HG03060 (cell line): Measurements from ENCODE around the gene CCL7.

Experiments used
- ATAC-seq: cut with Tn5 transposase; IDR thresholded peaks from one replicate; pipeline ENCODE4 v1.9.1; 2021; ENCODE audit warnings: low read depth, moderate number of reproducible peaks; ENCODE audit not compliant: unreplicated experiment

Gene CCL7

GRCh38 chr17:34283571-34283970, 13.6 kb downstream of the CCL7 start:
- no peak for ATAC-seq

- ATAC-seq: no peak
These were observed 15.3 kb downstream of the CCL7 start, which contains the start of gene CCL11 for GRCh38 chr17:34285286-34285792. Gene CCL11, plus strand, starts transcription at chr17:34285742. Its CDS starts 67 bp downstream, at chr17:34285809.

DNA sequence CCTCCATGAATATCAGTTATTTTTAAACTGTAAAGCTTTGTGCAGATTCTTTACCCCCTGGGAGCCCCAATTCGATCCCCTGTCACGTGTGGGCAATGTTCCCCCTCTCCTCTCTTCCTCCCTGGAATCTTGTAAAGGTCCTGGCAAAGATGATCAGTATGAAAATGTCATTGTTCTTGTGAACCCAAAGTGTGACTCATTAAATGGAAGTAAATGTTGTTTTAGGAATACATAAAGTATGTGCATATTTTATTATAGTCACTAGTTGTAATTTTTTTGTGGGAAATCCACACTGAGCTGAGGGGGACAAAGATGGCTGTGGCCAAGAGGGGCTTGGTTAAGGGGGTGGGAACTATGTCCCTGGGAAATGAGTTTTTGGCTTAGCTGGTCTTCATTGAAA, 17.9 kb downstream of the CCL7 start:
- no peak for ATAC-seq

- ATAC-seq: no peak
These were observed 20.6 kb downstream of the CCL7 start for GRCh38 chr17:34290586-34290985.

DNA sequence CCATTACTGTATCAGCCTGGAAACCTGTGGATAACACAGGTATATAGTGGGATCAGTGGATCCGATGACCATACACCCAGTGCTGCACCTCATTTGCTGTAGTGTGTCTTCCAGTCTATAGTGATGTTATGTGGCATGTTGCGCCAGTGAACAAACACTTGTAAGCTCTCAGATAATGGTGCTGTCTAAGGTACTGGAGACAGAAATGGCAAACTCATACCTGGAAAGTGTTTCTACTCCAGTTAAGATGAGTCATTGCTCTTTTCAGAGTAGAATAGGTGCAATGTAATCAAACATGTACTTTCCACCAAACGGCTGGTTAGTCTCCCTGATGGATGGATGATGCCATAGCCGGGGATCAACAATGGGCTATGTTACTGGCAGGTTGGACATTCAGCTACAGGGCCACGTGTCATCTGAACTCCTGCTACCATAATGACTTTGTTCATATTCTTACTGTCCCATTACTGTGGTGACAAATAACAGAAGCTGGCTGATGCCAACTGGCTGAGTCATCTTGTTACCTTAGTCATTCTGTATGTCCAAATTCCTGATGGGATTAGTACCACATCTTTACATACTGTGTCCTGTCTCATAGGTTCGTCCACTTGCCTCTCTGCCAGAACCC, 21.8 kb downstream of the CCL7 start:
- no peak for ATAC-seq

- ATAC-seq: no peak
These were observed 29.0 kb downstream of the CCL7 start for GRCh38 chr17:34299027-34299426.

DNA sequence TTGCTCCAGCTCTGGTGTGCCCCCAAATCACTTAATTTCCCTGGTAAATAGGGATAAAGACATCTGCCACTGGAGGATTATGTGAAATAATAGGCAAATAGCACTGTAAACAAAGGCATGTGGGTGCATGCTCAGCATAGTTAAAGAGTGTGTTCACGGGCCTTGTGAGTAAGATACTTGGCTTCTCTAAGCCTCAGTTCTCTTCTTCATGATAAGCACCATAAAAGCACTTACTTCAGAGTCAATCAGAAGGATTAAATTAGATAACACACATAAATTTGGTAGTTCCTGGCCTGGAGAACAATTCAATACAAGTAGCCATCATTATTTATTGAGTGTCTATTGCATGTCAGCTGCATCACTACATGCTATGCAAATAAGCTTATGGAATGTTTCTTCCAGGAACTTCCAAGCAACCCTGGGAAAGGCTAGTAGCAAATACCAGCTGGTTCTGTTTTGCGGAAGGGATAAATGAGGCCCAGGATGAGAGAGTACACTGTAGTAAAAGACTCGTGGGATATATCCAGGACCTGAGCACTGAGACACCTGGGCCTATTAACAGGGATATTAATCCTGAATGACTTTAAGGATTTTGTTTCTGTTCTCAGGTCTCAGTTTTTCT, 30.0 kb downstream of the CCL7 start:
- no peak for ATAC-seq

DNA sequence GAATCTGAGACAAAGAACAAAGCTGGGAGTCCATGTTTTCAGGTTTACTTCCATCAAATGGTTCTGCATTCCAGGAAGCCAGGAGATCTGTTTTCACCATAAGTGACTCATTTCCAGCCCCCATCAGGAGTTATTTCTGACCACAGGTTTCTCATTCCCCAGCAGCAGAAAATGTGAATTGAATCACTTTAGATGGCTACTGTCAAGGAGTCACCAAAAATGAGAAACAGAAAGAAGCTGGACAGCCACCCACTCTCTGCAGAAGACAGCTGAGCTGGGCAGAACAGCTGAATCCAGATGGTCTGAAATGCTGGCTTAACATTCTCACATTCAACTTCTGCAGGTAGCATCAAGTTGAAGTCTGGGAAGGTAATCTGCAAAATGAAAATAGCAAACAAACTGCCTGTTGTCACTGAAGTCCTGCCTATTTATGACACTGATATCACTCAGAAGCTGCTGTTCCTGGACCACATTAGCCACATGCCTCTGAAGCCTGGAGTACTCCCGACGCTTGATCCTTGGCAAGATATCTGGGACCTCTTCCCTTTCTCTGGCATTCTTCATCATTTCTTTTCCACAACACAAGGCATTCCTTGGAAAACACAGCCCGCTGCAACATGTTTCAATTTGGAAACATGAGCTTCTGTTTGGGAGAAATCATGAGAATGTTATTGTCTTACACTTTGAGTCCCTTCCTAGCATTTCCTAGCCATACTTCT, 30.8 kb downstream of the CCL7 start:
- ATAC-seq: no peak

GRCh38 chr17:34301986-34302385, 32.0 kb downstream of the CCL7 start:
- no peak for ATAC-seq

- ATAC-seq: no peak
These were observed 32.6 kb downstream of the CCL7 start for GRCh38 chr17:34302636-34303035.

DNA sequence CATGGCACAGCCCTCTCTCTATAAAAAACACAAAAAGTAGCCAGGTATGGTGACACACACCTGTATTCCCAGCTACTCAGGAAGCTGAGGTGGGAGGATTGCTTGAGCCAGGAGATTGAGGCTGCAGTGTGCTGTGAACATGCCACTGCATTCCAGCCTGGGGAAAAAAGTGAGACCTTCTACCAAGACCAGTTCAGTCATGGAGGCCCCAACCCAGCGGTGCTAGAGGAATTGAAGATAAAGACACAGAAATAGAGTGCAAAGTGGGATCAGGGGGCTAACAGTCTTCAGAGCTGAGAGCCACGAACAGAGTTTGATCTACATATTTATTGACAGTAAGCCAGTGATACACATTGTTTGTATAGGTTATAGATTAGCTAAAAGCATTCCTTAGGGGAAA, 33.6 kb downstream of the CCL7 start:
- ATAC-seq: no peak

DNA sequence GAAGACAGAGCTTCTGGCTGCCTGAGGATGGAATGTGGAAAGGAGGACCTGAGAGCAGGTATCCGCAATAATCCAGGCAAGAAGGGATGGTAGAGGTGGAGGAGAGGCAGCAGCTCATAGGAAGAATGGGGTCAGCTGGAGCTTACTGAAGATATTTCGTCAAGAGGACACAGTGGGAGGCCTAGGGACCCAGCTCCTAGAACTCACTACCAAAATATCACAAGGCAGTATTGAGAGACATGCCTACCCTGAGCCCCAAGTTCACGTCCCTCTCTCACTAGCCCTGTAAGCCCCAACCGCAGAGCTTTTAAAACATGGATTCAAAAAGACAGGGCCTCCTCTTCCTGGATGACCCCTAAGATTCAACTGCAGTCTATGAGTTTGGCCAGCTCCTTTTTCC, 35.0 kb downstream of the CCL7 start:
- no peak for ATAC-seq

DNA sequence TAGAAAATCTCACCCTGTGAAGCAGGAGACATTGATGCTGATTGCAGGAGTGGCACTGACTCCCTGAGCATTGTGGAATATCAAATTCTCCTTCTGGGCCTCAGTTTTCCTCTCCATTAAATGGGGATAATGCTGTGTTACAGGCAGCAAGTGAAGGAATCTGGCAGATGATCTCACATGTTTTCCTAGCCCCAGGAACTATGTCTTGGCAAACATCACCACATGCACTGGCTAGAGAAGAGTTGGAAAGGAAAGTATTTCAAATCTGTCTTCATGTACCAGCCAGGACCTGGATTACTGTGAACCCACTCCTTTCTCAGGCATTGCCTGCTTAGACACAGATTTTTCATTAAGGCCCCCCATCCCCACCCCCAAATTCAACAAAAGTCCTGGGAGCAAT, 35.6 kb downstream of the CCL7 start:
- ATAC-seq: no peak

DNA sequence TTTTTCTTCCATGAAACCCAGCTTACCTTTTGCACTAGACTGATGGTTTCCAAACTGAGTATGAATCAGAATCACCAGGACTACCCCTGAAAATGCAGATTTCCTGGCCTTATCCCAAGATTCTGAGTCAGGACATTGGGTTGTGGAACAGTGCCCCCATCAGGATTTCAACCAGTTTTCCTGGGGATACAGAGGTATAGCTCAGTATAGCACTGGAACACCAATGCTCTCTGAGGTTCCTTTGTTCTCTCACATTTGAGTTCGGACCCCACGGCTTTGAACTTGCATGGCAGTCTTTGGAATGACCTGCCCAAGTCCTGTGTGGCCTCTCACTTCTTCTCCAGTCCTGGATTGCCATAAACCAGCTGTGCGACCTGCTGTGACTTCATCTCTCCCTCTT, 36.4 kb downstream of the CCL7 start:
- no peak for ATAC-seq

DNA sequence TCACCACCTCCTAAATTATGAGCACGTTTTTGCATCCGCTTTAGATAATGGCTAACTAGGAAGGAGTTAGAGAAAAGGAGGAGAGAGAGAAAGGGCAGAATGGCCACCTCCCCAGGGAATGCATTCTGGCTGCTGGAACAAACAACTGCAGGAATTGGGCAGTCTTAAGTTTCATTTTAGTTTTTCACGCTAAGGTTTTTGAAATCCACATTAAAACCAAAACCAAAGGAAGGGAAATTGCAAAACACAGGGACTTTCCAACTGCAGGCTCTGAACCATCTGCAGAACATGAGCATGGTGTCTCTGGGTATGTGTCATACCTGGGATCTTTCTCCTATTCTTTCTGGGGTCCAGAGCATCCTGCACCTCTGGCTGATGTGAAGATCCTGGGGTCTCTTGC, 37.1 kb downstream of the CCL7 start:
- no peak for ATAC-seq

DNA sequence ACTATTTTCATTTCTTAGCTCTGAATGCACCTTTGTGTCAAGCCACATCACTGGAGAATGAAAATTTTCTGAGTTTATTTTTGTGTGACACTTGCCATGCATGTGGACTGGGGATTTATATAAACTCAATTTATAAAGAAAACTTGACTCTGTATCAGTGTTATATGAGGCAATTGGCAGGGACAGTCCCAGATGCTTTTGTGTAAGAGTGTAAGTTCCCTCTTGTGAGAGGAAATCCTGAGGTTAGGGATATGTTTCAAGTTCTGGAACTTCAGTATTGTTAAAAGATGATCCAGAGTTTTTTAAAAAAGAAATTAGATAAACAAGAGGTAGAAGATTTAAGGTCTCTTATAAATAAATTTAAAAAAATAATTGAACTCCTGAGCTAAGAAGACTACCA, 38.4 kb downstream of the CCL7 start:
- ATAC-seq: no peak

- no peak for ATAC-seq
These were observed 41.3 kb downstream of the CCL7 start for GRCh38 chr17:34311291-34311690.

GRCh38 chr17:34312080-34312479, 42.1 kb downstream of the CCL7 start:
- no peak for ATAC-seq

DNA sequence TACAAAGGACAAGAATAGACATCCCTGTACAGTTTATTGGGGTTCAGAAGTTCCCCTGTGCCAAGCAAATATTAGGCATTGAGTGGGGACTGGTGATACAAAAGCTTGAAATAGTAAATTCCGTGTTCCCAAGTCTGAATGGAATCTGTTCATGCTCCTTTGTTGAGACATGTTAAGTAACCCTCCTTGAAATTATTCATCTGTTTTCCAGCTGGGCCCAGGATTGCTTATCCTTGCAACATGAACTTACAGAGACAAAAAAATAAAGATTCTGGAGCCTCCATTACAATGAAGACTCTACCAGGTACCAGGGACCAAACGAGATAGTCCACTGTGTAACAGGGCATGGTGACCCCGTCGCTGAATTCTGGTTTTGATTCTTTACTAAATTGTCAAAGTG, 43.1 kb downstream of the CCL7 start:
- ATAC-seq: no peak

- ATAC-seq: no peak
These were observed 44.3 kb downstream of the CCL7 start for GRCh38 chr17:34314279-34314678.

GRCh38 chr17:34318474-34318873, 48.5 kb downstream of the CCL7 start:
- no peak for ATAC-seq

DNA sequence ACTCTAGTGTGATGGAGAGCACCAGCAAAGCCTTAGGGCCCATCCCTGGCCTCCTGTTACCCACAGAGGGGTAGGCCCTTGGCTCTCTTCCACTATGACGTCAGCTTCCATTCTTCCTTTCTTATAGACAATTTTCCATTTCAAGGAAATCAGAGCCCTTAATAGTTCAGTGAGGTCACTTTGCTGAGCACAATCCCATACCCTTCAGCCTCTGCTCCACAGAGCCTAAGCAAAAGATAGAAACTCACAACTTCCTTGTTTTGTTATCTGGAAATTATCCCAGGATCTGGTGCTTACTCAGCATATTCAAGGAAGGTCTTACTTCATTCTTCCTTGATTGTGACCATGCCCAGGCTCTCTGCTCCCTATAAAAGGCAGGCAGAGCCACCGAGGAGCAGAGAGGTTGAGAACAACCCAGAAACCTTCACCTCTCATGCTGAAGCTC, 49.0 kb downstream of the CCL7 start, which contains the start of gene CCL8:
Gene CCL8, plus strand, starts transcription at position 397 of the 445 bp plus-strand sequence. CDS start 67 bp downstream, outside the sequence.
- no peak for ATAC-seq
